T-helper 1 cell (primary cell): ENCODE data around the gene JPT1.
A peak's percentile ranks its signal among the peaks of the same experiment; 100 is the strongest.
"Not testable (repeated sequence)": the region's sequence is repeated elsewhere in the genome, so short reads cannot be mapped to it uniquely, and the experiment has no call there.

Experiments
- DNase-seq, 5 donors: peaks; one replicate each; pipeline ENCODE4 v3.0.0-alpha.2; 2012 to 2020

The JPT1 gene

GRCh38 chr17:75129576-75129975 is 24.7 kb downstream of the JPT1 start:
- no peak for DNase-seq

GRCh38 chr17:75128694-75129505 is 25.4 kb downstream of the JPT1 start:
- no peak for DNase-seq

GRCh38 chr17:75127936-75128335 is 26.4 kb downstream of the JPT1 start:
- not testable (repeated sequence) for DNase-seq

DNA sequence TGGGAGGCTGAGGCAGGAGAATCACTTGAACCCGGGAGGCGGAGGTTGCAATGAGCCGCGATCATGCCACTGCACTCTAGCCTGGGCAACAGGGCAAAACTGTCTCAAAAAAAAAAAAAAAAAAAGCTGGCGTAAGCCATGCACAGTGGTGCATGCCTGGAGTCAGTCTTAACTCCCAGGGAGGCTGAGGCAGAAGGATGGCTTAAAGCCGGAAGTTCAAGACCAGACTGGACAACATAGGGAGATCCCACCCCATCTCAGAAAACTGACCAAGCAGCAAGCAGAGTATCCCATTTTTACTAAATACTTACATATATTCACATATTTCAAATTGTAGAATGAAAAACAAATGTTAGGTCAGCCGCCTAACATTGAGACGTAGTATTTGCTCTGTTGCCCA is 27.4 kb downstream of the JPT1 start:
- DNase-seq, result no peak

- no peak for DNase-seq
These were observed 28.3 kb downstream of the JPT1 start for GRCh38 chr17:75125984-75126383.

DNA sequence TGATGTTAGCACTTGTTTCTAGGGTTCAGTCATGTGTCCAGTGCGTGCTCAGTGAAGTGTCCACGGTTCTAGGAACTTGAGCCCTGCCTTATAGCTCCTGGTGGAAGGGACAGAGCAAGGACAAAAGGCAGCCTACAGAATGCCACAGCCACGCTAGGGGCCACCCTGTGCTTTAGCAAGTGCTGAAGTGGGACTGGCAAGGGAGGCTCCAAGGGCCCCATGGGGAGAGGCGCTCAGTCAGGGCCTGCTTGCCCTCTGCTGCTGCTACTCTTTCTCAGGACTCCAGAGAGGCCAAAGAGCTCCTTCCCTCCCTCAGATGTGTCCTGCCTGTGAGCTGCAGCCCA is 29.5 kb downstream of the JPT1 start:
- DNase-seq, result no peak

- peak in 3 of 5 donors; percentile 28 to 88 (median 40) for DNase-seq
These were observed 30.1 kb downstream of the JPT1 start for GRCh38 chr17:75124041-75124818.

DNA sequence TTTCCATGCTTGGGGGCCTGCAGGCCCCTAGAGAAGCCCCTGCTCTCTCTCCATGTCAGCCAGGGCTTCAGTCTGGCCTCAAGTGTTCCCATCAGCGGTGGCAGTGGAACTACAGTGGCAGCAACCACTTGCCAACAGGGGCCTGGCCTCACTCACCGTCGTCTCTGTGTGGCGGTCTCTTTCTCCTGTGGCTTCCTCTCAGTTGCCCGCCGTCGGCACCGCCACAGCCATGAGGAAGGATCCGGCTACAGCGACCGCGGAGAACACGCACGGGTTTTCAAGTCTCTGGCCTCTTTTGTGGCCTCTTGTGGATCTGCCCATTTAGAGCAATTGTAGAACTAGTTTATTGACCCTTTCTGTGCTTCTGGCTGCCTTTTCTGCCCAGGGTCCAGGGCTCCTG is 36.0 kb downstream of the JPT1 start:
- no peak for DNase-seq

GRCh38 chr17:75116737-75117136 is 37.6 kb downstream of the JPT1 start:
- no peak for DNase-seq

GRCh38 chr17:75115555-75115954 is 38.8 kb downstream of the JPT1 start:
- no peak for DNase-seq

GRCh38 chr17:75114552-75115314 is 39.6 kb downstream of the JPT1 start:
- DNase-seq, result no peak

- DNase-seq, result peak; percentile 68 to 92 (median 88)
These were observed 40.3 kb downstream of the JPT1 start for GRCh38 chr17:75113798-75114551.

DNA sequence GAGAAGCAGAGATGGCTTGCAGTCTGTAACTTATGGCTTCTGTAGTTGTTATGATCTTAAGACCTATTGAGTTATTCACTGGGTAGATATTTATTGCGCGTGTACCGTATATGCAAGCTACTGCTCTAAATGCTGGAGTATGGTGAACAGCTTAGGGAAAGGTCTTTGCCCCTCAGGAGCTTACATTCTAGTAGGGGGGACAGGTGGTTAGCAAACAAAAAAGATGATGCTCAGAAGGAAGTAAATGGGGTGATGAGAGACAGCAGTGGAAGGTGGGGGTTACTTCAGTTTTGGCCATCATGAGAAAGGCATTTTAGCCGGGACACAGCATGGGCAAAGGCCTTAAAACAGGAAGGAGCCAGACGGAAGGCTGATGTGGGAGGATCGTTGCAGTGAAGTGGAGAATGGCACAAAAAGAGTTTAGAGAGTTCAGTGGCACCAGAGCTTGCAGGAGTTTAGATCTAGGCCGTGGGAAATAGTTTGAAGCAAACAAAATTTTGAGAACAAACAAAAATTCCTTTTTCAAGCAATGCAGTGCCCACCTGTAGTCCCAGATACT is 42.5 kb downstream of the JPT1 start:
- no peak for DNase-seq

DNA sequence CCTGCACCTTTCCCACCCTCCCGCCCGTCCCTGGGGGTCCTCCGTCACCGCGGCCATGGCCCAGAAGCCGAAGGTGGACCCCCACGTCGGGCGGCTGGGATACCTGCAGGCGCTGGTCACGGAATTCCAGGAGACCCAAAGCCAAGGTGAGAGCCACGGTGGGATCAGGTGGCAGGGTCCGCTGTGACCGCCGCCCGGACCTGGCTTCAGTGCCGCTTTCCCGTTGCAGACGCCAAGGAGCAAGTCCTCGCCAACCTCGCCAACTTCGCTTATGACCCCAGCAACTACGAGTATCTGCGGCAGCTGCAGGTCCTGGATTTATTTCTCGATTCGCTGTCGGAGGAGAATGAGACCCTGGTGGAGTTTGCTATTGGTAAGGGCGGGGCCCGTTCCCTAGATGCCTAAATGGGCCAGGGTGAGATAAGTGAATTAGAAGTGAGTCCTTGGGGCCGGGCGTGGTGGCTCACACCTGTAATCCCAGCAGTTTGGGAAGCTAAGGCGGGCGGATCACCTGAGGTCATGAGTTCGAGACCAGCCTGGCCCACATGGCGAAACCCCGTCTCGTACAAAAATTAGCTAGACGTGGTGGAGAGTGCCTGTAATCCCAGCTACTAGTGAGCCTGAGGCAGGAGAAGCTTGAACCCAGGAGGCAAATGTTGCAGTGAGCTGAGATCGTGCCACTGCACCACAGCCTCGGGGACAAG is 43.9 kb downstream of the JPT1 start:
- no peak for DNase-seq

GRCh38 chr17:75109407-75110233 is 44.7 kb downstream of the JPT1 start, which contains the start of gene ARMC7:
ARMC7 (plus strand) TSS chr17:75109969; CDS start chr17:75110289, 320 bp downstream.
- peak; percentile 82 to 89 (median 85) for DNase-seq

- no peak for DNase-seq
These were observed 45.3 kb downstream of the JPT1 start for GRCh38 chr17:75109046-75109406.

GRCh38 chr17:75108193-75108592 is 46.1 kb downstream of the JPT1 start:
- no peak for DNase-seq

GRCh38 chr17:75105126-75106080 is 48.9 kb downstream of the JPT1 start:
- DNase-seq, result no peak
